ENCODE data around the gene VWF.

GRCh38 chr12:5997260-5997659 lies 127.2 kb downstream of the VWF start:
- TF ChIP-seq, protein P1, sequence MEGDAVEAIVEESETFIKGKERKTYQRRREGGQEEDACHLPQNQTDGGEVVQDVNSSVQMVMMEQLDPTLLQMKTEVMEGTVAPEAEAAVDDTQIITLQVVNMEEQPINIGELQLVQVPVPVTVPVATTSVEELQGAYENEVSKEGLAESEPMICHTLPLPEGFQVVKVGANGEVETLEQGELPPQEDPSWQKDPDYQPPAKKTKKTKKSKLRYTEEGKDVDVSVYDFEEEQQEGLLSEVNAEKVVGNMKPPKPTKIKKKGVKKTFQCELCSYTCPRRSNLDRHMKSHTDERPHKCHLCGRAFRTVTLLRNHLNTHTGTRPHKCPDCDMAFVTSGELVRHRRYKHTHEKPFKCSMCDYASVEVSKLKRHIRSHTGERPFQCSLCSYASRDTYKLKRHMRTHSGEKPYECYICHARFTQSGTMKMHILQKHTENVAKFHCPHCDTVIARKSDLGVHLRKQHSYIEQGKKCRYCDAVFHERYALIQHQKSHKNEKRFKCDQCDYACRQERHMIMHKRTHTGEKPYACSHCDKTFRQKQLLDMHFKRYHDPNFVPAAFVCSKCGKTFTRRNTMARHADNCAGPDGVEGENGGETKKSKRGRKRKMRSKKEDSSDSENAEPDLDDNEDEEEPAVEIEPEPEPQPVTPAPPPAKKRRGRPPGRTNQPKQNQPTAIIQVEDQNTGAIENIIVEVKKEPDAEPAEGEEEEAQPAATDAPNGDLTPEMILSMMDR (IDR thresholded peaks at IDR 0.05) = no peak
- no peak for TF ChIP-seq POLR2A (IDR thresholded peaks at IDR 0.05)

All from right lobe of liver (tissue), 4 donors.